Measurements from ENCODE around the gene TXLNA.

The TXLNA gene

DNA sequence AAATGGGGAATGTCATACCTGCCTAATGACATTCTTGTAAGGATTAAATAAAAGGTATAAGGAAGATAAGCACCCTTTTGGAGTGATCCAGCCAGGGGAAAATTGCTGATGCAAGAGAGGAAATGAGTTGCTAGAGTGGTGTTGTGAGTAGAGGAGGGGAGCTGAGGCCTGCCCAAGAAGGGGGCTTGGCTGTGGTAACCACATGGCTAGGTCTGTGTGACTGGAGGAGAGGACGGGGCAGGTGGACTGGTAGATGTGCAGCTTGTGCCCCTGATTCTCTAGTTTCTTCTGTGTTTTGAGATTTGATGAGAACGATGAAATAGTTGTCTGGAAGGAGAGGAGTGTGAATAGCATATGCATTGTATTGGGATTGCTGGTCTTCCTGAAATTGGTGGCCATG is 6.6 kb downstream of the TXLNA start:
- no peak for DNase-seq

GRCh38 chr1:32186491-32186890 is 7.0 kb downstream of the TXLNA start:
- no peak for DNase-seq

DNA sequence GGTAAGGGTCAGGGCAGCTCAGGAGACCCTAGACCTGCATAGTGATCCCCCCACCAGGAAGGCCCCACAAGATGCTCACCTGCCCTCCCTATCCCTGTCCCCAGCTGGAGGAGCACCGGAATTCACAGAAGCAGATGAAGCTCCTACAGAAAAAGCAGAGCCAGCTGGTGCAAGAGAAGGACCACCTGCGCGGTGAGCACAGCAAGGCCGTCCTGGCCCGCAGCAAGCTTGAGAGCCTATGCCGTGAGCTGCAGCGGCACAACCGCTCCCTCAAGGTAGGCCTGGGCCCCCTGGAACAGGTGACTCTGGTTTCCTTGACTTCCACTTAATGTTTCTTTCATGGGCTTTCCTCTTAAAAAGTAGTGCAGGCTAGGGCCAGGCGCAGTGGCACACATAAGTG is 8.4 kb downstream of the TXLNA start:
- DNase-seq: no peak

DNA sequence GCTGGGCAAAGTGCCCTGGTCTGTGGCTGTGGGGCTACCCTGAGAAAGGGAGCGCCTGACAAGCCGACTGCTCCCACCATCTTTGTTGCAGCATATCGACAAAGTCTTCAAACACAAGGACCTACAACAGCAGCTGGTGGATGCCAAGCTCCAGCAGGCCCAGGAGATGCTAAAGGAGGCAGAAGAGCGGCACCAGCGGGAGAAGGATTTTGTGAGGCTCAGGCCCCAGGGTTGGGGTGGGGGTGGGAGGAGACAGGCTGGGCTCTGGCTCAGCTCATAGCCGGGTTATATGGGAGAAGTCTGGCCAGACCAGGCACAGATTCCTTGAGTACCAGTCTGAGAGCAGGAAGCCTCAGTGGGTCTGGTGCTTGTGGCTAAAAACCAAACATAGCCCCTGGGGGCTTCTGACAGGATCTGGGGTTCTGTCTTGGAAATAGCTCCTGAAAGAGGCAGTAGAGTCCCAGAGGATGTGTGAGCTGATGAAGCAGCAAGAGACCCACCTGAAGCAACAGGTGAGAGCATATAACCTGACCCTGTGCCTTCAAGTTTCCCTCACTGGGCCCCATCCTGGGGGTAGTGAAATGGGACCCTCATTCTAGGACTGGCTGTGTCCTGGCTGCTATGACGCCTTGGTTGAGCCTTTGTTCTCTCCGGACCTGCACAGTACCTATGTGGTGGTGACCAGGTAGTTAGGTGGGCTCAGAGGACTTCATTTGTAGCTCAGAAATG is 12.9 kb downstream of the TXLNA start:
- no peak for DNase-seq

- DNase-seq: no peak
These were observed 15.5 kb downstream of the TXLNA start for GRCh38 chr1:32194984-32195383.

- DNase-seq: no peak
These were observed 16.1 kb downstream of the TXLNA start for GRCh38 chr1:32195531-32195930.

GRCh38 chr1:32195972-32196823 is 16.7 kb downstream of the TXLNA start:
- no peak for DNase-seq

DNA sequence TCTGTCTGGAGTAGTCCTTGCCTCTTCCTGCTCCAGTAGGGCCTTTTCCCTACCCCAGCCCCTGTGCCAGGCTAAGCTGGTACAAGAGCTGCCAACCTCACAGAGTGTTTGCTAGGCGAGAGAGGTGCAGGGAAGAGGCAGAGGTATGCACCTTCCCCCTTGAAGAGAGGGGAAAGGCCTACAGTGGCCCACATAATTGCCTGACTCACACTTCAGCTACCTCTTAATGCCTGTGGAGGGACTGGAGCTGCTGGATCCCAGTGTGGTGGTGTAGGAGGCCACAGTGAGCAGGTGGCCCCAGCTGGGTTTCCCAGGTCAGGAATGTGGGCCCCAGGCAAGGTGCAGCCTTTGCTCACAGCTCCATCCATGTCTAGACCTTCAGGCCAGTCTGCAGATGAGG is 17.6 kb downstream of the TXLNA start:
- DNase-seq: no peak

DNA sequence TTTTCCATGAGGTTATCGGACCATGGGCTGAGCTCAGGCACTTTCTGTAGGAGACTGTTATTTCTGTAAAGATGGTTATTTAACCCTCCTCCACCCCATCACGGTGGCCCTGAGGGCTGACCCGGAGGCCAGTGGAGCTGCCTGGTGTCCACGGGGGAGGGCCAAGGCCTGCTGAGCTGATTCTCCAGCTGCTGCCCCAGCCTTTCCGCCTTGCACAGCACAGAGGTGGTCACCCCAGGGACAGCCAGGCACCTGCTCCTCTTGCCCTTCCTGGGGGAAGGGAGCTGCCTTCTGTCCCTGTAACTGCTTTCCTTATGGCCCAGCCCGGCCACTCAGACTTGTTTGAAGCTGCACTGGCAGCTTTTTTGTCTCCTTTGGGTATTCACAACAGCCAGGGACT is 18.4 kb downstream of the TXLNA start:
- DNase-seq: no peak

- no peak for DNase-seq
These were observed 19.0 kb downstream of the TXLNA start for GRCh38 chr1:32198237-32199042.

DNA sequence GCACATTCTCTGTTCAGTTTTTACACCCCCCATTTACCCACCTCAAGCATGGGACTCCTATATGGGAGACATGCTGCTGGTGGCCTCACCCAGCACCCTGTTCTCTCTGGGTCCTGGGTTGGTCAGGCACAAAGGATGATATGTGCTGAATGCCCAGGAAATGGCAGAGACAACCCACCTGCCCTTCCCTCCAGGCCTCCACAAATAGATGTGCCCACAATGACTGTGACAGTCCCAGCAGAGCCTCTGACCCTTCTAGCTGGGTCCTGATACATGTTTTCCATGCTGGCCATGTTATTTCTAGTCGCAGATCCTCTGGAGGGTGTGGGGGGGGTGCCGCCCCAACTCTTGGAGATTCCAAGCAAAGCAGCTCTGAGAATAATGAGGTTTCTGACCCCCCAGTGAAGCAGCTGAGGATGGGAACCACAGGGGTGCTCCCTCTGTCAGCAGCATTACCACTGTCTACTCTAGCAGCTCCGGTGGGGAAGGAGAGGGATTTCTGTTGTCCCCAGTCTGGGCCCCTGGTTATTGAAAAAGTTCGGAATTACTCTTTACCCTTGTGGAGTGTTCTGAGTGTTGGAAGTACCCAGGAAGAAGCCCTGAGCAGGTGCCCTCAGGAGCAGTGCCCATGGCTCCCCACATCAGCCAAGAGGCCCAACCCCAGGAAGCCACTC is 19.7 kb downstream of the TXLNA start:
- DNase-seq: no peak

DNA sequence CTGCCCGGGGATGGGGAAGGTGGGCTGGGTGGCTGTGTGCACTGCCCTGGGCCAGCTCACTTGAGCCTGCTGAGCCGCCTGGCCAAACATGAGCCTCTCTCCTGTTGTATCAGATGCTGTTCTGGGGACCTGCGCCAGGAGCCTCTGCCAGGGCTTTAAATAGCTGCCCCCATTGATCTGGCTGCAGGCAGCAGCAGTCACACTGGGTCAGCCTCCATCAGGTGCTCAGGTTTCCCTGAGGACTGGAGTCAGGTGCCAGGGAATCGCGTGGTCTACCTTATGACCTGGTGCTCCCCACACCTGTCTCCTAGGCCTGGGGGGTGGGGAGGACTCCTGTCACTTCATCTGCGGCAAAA is 20.2 kb downstream of the TXLNA start:
- DNase-seq: no peak

- peak; percentile 78 for DNase-seq
These were observed 20.9 kb downstream of the TXLNA start, which contains the start of gene CCDC28B for GRCh38 chr1:32200226-32201010. CCDC28B (plus strand) TSS chr1:32200595; CDS start chr1:32201936, 1,341 bp downstream.

GRCh38 chr1:32201011-32201855 is 21.8 kb downstream of the TXLNA start:
- peak; percentile 64 for DNase-seq

DNA sequence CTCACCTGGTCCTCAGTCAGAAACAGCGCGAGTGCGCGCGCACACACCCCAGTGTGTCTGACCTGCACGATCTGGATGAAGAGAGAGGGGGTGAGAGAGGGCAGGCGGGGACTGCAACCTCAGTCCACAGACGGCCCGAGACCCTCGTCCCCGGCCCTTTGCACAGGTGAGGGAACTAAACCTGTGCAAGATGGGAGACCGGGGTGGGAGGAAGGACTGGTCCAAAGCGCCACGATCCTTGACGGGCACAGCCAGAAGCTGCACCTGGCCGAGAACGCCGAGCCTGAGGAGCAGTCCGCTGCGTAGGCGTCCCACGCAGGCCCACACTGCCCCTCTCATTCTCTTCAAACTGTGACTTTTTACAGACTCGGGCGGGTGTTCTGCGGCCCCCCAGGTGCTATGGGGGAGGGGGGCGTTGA is 25.5 kb downstream of the TXLNA start:
- DNase-seq: no peak

GRCh38 chr1:32205401-32206370 is 26.2 kb downstream of the TXLNA start, which contains the start of gene IQCC:
IQCC (plus strand) TSS chr1:32205671; CDS start chr1:32205682, 11 bp downstream.
- DNase-seq: peak; percentile 80

GRCh38 chr1:32208469-32208868 is 29.0 kb downstream of the TXLNA start:
- no peak for DNase-seq

GRCh38 chr1:32208891-32209328 is 29.4 kb downstream of the TXLNA start, which contains the start of gene DCDC2B:
DCDC2B (plus strand) TSS chr1:32209089; CDS start chr1:32209094, 5 bp downstream.
- peak; percentile 44 for DNase-seq

Measured in EL (cell line).